Naive thymus-derived CD4-positive, alpha-beta T cell (primary cell): ENCODE results near the gene NEMF. TPM values are rescaled to one million over a fixed set of nuclear protein-coding genes. Genes with fewer than 3 reads are reported as not detected.
A peak's percentile ranks its signal among the peaks of the same experiment; 100 is the strongest.

ENCODE experiments used
- ATAC-seq: fragments of 150-1000 bp; cut with Tn5 transposase; 2 replicates; pipeline ENCODE4 v1.10.0; 2021; ENCODE audit warnings: mild to moderate bottlenecking, moderate library complexity
- CTCF ChIA-PET: fragments of 350-600 bp; sonication (Branson Sonifier 250); formaldehyde crosslinking; loops from one replicate; lab custom pipeline; 2021; ENCODE audit warnings: antibody characterized with exemption; lab: Charles Lee
- POLR2A ChIA-PET: fragments of 350-600 bp; sonication (Branson Sonifier 250); formaldehyde crosslinking; loops from one replicate; lab custom pipeline; 2021; ENCODE audit warnings: antibody characterized with exemption, inconsistent platforms; lab: Charles Lee
- DNase-seq, 9 donors: peaks; one replicate each; pipeline versions ENCODE4 v3.0.0 to v3.0.0-alpha.2; 2020 to 2022; ENCODE audit warnings: mixed read lengths in 1 of 9
- H3K27ac ChIP-seq: one replicate; pipeline ENCODE4 v1.7.0; 2013; ENCODE audit warnings: mild to moderate bottlenecking, low read depth, low read length, moderate library complexity
- H3K27me3 ChIP-seq, 2 donors: one replicate each; pipeline ENCODE4 v1.7.0; 2013; ENCODE audit warnings: low read length in 2 of 2, mild to moderate bottlenecking in 2 of 2, moderate library complexity in 2 of 2; ENCODE audit not compliant: control insufficient read depth in 2 of 2, insufficient read depth in 2 of 2
- H3K36me3 ChIP-seq, 3 experiments: 1 replicate in 2 of 3; 2 replicates in 1 of 3; pipeline ENCODE4 v1.7.0; 2013; ENCODE audit warnings: low read length in 3 of 3, mild to moderate bottlenecking in 3 of 3, moderate library complexity in 1 of 3; ENCODE audit not compliant: insufficient read depth in 3 of 3, control insufficient read depth in 2 of 3
- H3K4me1 ChIP-seq, 2 donors: one replicate each; pipeline ENCODE4 v1.7.0; 2013; ENCODE audit warnings: low read length in 2 of 2, mild to moderate bottlenecking in 2 of 2, moderate library complexity in 1 of 2; ENCODE audit not compliant: control insufficient read depth in 2 of 2, insufficient read depth in 2 of 2
- H3K4me3 ChIP-seq: 2 replicates; pipeline ENCODE4 v1.7.0; 2013; ENCODE audit warnings: mild to moderate bottlenecking, low read length
- H3K9me3 ChIP-seq, 3 experiments: 1 replicate in 2 of 3; 2 replicates in 1 of 3; pipeline ENCODE4 v1.7.0; 2013; ENCODE audit warnings: low read length in 3 of 3; ENCODE audit not compliant: control insufficient read depth in 2 of 3
- H3K27ac Mint-ChIP-seq, 9 donors: one replicate each; pipeline ENCODE4 v1.8.0; 2020 to 2022; ENCODE audit warnings: mixed read lengths in 9 of 9, mild to moderate bottlenecking in 8 of 9, moderate library complexity in 5 of 9, inconsistent platforms in 2 of 9
- H3K27me3 Mint-ChIP-seq, 5 donors: one replicate each; pipeline ENCODE4 v1.8.0; 2021 to 2022; ENCODE audit warnings: mixed read lengths in 5 of 5, mild to moderate bottlenecking in 1 of 5
- H3K36me3 Mint-ChIP-seq, 5 donors: one replicate each; pipeline ENCODE4 v1.8.0; 2020 to 2022; ENCODE audit warnings: mixed read lengths in 5 of 5, mild to moderate bottlenecking in 3 of 5, inconsistent platforms in 1 of 5
- H3K4me1 Mint-ChIP-seq, 7 donors: one replicate each; pipeline ENCODE4 v1.8.0; 2020 to 2022; ENCODE audit warnings: mixed read lengths in 7 of 7, mild to moderate bottlenecking in 3 of 7, inconsistent platforms in 1 of 7
- H3K4me3 Mint-ChIP-seq, 10 donors: one replicate each; pipeline ENCODE4 v1.8.0; 2020 to 2022; ENCODE audit warnings: mild to moderate bottlenecking in 10 of 10, mixed read lengths in 10 of 10, moderate library complexity in 6 of 10, inconsistent platforms in 2 of 10
- H3K9me3 Mint-ChIP-seq, 11 donors: one replicate each; pipeline ENCODE4 v1.8.0; 2020 to 2022; ENCODE audit warnings: mixed read lengths in 11 of 11, mild to moderate bottlenecking in 4 of 11, inconsistent platforms in 1 of 11, moderate library complexity in 1 of 11
- intact Hi-C, 2 donors: fragments of 100-400 bp; cut with micrococcal nuclease; formaldehyde crosslinking; loops; one replicate each; pipeline ENCODE4 v1.15.1; 2023
- polyA plus RNA-seq, 2 donors: library from polyadenylated mRNA; unstranded; fragments of 300-500 nt; fragmentation: Illumina TruSeq; gene quantifications; one replicate each; pipeline ENCODE4 v1.2.3, GENCODE V29; 2021
- total RNA-seq, 6 experiments: library from RNA in 5 of 6; stranded (reverse) in 5 of 6; gene quantifications; 1 replicate in 5 of 6; 2 replicates in 1 of 6; pipeline ENCODE4 v1.2.3 and lab custom pipeline; 2021 to 2026

The NEMF gene
- total and polyA plus RNA-seq, 7 experiments from 2014 or later = 36.8 to 127 (median 105) TPM

GRCh38 chr14:49863487-49864281, 11.1 kb upstream of the NEMF start:
- Histone ChIP-seq H3K4me1 (peaks cover 26 to 33% of the 10 kb centered on the region in 2 donors), H3K27ac (peak overlapping the region; percentile 95), H3K4me3 (peak overlapping the region; percentile 94), H3K27me3 (no peaks in the 10 kb centered on the region), H3K36me3 (no peaks in the 10 kb centered on the region), H3K9me3 (no peaks in the 10 kb centered on the region)
- peaks cover 0 to 13% (median 0%) of the 10 kb centered on the region in 5 donors for H3K36me3 Mint-ChIP-seq
- peak in 7 of 9 donors; percentile 37 to 57 (median 40) for DNase-seq
- H3K27me3 Mint-ChIP-seq = peaks cover 0 to 9% (median 0%) of the 10 kb centered on the region in 5 donors
- no peak for ATAC-seq
- H3K9me3 Mint-ChIP-seq = peaks cover 0 to 16% (median 0%) of the 10 kb centered on the region in 11 donors
- H3K4me1 Mint-ChIP-seq = peaks cover 4 to 34% (median 17%) of the 10 kb centered on the region in 7 donors
- CTCF ChIA-PET = interaction anchor here (0.7 to 6.2 kb wide), 28 partner anchors 11 to 250 kb away, joined by 3 to 86 read pairs (median 10); partner anchors contain the start of genes ARF6, KLHDC2, MGAT2 and NEMF
- no peak overlapping the region for H3K27ac Mint-ChIP-seq
- POLR2A ChIA-PET = interaction anchor here (0.5 to 12.6 kb wide), 37 partner anchors 11 to 955 kb away, joined by 3 to 328 read pairs (median 8); partner anchors contain the start of genes ARF6, DNAAF2, KLHDC2 and MGAT2
- H3K4me3 Mint-ChIP-seq = no peak overlapping the region
- intact Hi-C loops = loop anchor here (1.0 to 10.0 kb wide), 6 partner anchors 15 to 971 kb away; partner anchors contain the start of genes NIN (in 2 of the 2) and SOS2 (in 1 of the 2)

DNA sequence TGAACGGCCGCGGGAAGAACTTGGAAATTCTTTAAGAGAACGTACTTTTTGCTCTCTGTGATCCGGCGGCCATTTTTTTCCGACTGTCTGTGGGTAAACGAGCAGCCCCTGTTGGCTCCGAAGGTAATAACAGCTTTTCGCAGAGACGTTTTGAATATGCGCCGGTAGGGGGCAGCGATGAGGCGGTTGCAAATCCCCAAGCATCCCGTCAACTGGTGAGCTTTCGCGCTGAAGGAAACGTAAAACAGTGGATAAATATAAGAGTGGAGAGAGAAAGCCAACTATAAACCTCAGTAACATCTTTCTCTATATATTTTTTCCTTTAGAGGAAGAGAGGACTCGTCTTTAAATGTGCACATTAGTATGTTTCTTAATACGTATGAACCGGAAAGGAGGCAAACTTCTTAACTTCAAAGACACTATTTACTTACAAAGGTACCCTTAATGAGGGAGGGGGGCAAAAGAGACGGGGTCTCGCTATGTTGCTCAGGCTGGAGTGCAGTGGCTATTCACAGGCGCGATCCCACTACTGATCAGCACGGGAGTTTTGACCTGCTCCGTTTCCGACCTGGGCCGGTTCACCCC, 9.6 kb upstream of the NEMF start:
- peak overlapping the region; percentile 95 for H3K27ac ChIP-seq
- H3K27me3 ChIP-seq = no peaks in the 10 kb centered on the region
- ChIA-PET CTCF (interaction anchor here (0.6 to 6.2 kb wide), 31 partner anchors 10 to 369 kb away, joined by 3 to 86 read pairs (median 8); partner anchors contain the start of genes ARF6, KLHDC2, MGAT2 and NEMF), POLR2A (interaction anchor here (0.5 to 12.6 kb wide), 51 partner anchors 9 to 967 kb away, joined by 3 to 328 read pairs (median 6); partner anchors contain the start of genes ARF6, DMAC2L, DNAAF2 and KLHDC2)
- H3K9me3 ChIP-seq = no peaks in the 10 kb centered on the region
- H3K4me1 ChIP-seq = peaks cover 19 to 25% of the 10 kb centered on the region in 2 donors
- Mint-ChIP-seq H3K9me3 (peaks cover 0 to 16% (median 0%) of the 10 kb centered on the region in 11 donors), H3K36me3 (peaks cover 0 to 13% (median 0%) of the 10 kb centered on the region in 5 donors), H3K4me3 (no peak overlapping the region), H3K27ac (no peak overlapping the region), H3K4me1 (peaks cover 0 to 33% (median 7%) of the 10 kb centered on the region in 7 donors), H3K27me3 (peaks cover 0 to 9% (median 0%) of the 10 kb centered on the region in 5 donors)
- peak; percentile 78 to 94 (median 89) for DNase-seq
- intact Hi-C loops = loop anchor here (1.0 to 10.0 kb wide), 16 partner anchors 9 to 973 kb away; partner anchors contain the start of genes NIN (in 2 of the 2), SOS2 (in 2 of the 2), VCPKMT (in 2 of the 2) and KLHDC2 (in 1 of the 2)
- ATAC-seq = peak; percentile 73
- no peaks in the 10 kb centered on the region for H3K36me3 ChIP-seq
- peak overlapping the region; percentile 94 for H3K4me3 ChIP-seq

DNA sequence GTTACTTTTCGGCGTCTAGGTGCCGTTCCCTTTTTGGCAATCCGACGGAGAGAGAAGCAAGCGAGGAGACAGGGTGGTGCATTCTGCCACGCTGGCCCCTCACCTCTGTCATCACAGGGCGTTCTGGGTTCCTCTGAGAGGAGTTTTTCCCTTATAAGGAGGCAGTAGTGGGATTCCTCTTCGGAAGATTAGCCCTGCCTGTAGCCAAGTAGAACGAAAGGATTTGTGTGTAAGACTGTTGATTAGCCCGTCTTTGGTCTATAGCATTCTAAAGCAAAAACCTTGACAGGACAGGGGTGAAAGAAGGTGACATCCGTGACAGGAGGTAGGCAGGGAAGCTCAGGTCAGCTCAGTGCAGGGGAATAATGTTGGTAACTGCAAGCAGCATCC, 9.1 kb upstream of the NEMF start:
- H3K27me3 Mint-ChIP-seq = peaks cover 0 to 9% (median 0%) of the 10 kb centered on the region in 5 donors
- no peak overlapping the region for H3K27ac Mint-ChIP-seq
- ChIA-PET CTCF (interaction anchor here (0.6 to 6.2 kb wide), 25 partner anchors 9 to 370 kb away, joined by 3 to 86 read pairs (median 12); partner anchors contain the start of genes ARF6, KLHDC2, MGAT2 and NEMF), POLR2A (interaction anchor here (0.6 to 12.6 kb wide), 36 partner anchors 9 to 968 kb away, joined by 3 to 328 read pairs (median 7); partner anchors contain the start of genes ARF6, DNAAF2, KLHDC2 and LRR1)
- H3K27me3 ChIP-seq = no peaks in the 10 kb centered on the region
- intact Hi-C loops = loop anchor here (1.0 to 10.0 kb wide), 16 partner anchors 8 to 973 kb away; partner anchors contain the start of genes NIN (in 2 of the 2), SOS2 (in 2 of the 2), VCPKMT (in 2 of the 2) and KLHDC2 (in 1 of the 2)
- ATAC-seq (peak; percentile 7), DNase-seq (peak in 4 of 9 donors; percentile 41 to 73 (median 60))
- H3K4me1 ChIP-seq = peaks cover 19 to 25% of the 10 kb centered on the region in 2 donors
- no peak overlapping the region for H3K4me3 Mint-ChIP-seq
- H3K36me3 ChIP-seq = no peaks in the 10 kb centered on the region
- H3K27ac ChIP-seq = peak overlapping the region; percentile 95
- H3K36me3 Mint-ChIP-seq = peaks cover 0 to 13% (median 0%) of the 10 kb centered on the region in 5 donors
- H3K9me3 ChIP-seq = no peaks in the 10 kb centered on the region
- peak overlapping the region; percentile 94 for H3K4me3 ChIP-seq
- peaks cover 0 to 33% (median 7%) of the 10 kb centered on the region in 7 donors for H3K4me1 Mint-ChIP-seq
- peaks cover 0 to 16% (median 0%) of the 10 kb centered on the region in 11 donors for H3K9me3 Mint-ChIP-seq

DNA sequence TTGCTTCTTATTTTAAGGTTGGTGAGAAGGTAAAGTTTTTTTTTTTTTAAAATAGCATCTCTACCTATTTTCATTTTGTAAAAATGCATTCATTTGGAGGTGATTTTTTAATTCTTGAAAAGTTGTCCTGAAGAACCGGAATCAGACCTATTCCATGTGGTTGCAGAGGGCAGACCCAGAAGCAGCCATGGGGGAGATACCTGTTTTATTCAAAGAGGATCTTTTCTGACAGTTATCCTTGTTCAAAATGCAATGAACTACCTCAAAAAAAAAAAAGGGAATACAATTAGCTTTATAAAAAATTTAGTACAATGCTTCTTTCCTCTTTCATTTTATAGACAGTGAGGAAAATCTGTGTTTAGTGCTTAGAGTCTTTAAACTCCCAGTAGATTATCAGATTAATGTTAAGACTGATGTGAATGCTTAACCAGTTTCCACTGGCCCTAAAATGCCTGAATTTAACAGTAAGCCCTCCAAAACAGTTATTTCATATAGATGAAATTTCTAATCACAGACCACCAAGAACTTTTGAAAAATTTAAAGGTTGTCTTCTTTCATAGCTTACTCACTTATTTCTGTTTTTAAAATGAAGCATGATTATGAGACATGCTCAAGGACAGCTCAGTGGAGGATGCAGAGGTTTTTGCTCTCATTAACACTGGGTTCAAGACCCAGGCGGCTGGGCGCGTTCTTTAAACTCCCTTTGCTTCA, 8.6 kb upstream of the NEMF start:
- no peaks in the 10 kb centered on the region for H3K27me3 ChIP-seq
- DNase-seq (no peak), ATAC-seq (no peak)
- H3K9me3 ChIP-seq = no peaks in the 10 kb centered on the region
- H3K4me1 ChIP-seq = peaks cover 19 to 25% of the 10 kb centered on the region in 2 donors
- Mint-ChIP-seq H3K4me3 (no peak overlapping the region), H3K27me3 (peaks cover 0 to 9% (median 0%) of the 10 kb centered on the region in 5 donors), H3K27ac (no peak overlapping the region), H3K36me3 (peaks cover 0 to 13% (median 0%) of the 10 kb centered on the region in 5 donors), H3K9me3 (peaks cover 0 to 16% (median 0%) of the 10 kb centered on the region in 11 donors), H3K4me1 (peaks cover 0 to 33% (median 7%) of the 10 kb centered on the region in 7 donors)
- POLR2A ChIA-PET = interaction anchor here (0.6 to 12.6 kb wide), 28 partner anchors 9 to 938 kb away, joined by 3 to 328 read pairs (median 11); partner anchors contain the start of genes ARF6, KLHDC2, LRR1 and MGAT2
- no peaks in the 10 kb centered on the region for H3K36me3 ChIP-seq
- peak overlapping the region; percentile 94 for H3K4me3 ChIP-seq
- intact Hi-C loops = loop anchor here in 1 of 2 donors (1.0 to 10.0 kb wide), 2 partner anchors 8 to 974 kb away; partner anchors contain the start of gene NIN
- CTCF ChIA-PET = interaction anchor here (0.5 to 6.2 kb wide), 23 partner anchors 9 to 967 kb away, joined by 3 to 86 read pairs (median 12); partner anchors contain the start of genes ARF6, KLHDC2, MGAT2 and NEMF
- peak overlapping the region; percentile 95 for H3K27ac ChIP-seq

- ChIA-PET CTCF (interaction anchor here (1.0 to 2.5 kb wide), 2 partner anchors 9 to 247 kb away, joined by 3 to 11 read pairs; no protein-coding TSS in a partner anchor), POLR2A (interaction anchor here (0.6 to 1.5 kb wide), 11 partner anchors 21 to 1054 kb away, joined by 3 to 9 read pairs (median 3); no protein-coding TSS in a partner anchor)
- Mint-ChIP-seq H3K36me3 (peaks cover 0 to 13% (median 0%) of the 10 kb centered on the region in 5 donors), H3K9me3 (peaks cover 0 to 16% (median 0%) of the 10 kb centered on the region in 11 donors), H3K4me3 (no peak overlapping the region), H3K27me3 (peaks cover 0 to 9% (median 0%) of the 10 kb centered on the region in 5 donors), H3K4me1 (peaks cover 5 to 43% (median 13%) of the 10 kb centered on the region in 7 donors), H3K27ac (no peak overlapping the region)
- H3K27ac ChIP-seq = no peak overlapping the region
- H3K9me3 ChIP-seq = no peaks in the 10 kb centered on the region
- intact Hi-C loops = no loop called here
- DNase-seq (no peak), ATAC-seq (no peak)
- no peak overlapping the region for H3K4me3 ChIP-seq
- H3K36me3 ChIP-seq = no peaks in the 10 kb centered on the region
- H3K4me1 ChIP-seq = peaks cover 7 to 11% of the 10 kb centered on the region in 2 donors
- no peaks in the 10 kb centered on the region for H3K27me3 ChIP-seq
Measured at GRCh38 chr14:49858383-49858782, 5.8 kb upstream of the NEMF start.
